ENCODE measurements around the gene SRPK1. TPM values are rescaled to one million over a fixed set of nuclear protein-coding genes. Genes with fewer than 3 reads are reported as not detected.
A peak's percentile ranks its signal among the peaks of the same experiment; 100 is the strongest.
"Not testable (repeated sequence)": the region's sequence is repeated elsewhere in the genome, so short reads cannot be mapped to it uniquely, and the experiment has no call there.

The SRPK1 gene
- 118 and 138 TPM in 2 replicates for total RNA-seq (2014; rRNA removed; shearing (Covaris generic))

DNA sequence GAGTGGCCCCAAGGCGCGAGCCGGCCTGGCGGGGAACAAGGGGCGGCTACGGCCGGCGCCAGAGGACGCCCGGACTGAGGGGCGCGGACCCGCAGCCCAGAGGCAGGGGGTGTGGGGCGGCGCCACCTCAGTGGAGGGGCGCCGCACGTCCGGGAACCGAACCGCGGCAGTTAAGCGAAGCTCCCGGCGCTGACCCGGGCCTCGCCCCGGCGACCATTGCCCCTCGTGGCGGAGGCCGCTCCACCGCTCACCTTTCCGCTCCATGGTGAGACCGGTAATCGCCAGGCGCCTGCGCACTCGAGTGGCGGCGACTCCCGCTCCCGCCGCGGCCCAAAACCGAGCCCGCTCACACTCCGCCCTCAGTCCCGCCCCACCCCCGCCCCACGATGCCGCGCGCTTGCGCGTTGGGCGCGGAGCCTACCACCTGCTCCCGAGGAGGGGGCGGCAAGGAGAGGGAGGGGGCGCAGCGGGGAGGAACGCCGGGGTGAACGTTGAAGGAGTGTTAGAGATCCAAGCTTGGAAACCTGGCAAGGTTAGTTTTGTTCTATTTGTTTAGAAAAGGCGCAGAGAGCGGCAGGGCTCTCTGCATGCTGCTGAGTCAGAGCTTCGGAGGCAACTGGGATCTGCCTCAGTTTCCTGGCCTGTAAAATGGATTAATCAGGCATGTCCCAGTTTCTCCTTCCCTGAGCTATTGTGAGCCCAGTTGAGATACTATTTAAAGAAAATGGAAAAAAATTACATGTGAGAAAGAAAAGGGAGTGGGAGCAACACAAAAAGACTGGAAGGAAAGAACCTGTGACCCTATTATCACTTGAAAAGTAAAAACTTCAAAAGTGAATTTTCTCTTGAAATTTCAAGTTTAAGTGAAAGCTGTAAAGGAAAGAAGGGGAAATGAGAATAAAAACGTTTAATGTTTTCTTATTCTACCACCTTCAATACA is at the start of gene SRPK1:
Gene SRPK1 (minus strand): TSS at position 306 of the 940 bp plus-strand sequence. CDS start 42 bp downstream, at position 264.
- peak; percentile 90 for DNase-seq (ENCODE audit: low read depth)

DNA sequence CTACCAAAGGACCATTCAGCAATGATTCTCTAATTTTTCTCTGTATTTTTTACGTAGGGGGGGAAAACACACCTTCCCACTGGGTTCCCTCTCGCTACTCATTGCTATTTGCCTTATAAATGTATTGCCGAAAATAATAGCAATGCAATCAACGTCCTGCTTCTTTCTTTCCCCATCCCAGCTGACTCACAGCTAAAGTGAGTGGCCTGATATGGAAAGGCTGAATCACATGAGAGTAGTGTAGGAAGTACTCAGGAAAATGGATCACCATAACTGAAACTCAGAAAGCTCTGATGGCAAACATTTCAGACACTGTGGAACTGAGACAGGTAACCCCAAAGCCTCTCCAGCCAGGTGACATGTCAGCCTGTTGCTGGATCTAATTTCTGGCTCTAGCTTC is 49.3 kb upstream of the SRPK1 start:
- DNase-seq (ENCODE audit: low read depth), result peak; percentile 80

DNA sequence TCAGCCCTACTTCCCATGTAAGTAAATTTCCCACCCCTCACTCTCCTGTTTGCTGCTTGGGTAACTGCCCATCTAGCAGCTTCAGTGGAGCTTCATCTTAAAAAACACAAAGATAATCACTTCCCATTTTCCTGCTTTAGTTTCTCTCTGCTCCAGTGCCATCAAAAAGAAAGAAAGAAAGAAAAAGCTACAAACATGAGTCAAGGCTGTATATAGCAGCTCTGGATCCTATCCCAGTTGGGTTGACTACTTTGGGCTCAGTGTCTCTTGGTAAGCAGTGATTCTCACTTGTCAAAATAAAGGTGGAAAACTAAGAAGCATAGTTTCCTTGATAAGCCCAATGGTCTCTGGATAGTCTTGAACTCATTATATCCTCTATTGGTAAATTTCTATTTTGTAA is 48.7 kb upstream of the SRPK1 start:
- DNase-seq (ENCODE audit: low read depth), result peak; percentile 45

DNA sequence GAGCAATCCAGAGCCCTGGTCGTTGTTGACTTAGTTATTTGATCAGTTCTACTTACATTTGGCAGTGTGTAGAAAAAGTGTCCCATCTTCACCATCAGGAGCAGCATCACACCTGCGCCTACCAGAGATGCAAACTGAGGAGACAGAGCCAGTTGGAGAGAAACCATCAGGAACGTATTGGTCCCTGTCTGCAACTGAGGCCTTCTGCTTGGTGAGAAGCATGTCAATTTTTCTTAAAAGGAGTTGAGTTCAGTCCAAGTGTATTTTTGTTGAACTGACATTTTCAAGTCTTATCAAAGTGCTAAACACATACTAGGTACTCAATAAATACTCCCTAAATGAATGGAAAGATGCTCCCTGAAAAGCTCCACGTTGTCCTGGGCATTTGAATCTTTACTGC is 47.9 kb upstream of the SRPK1 start:
- DNase-seq (ENCODE audit: low read depth), result no peak

DNA sequence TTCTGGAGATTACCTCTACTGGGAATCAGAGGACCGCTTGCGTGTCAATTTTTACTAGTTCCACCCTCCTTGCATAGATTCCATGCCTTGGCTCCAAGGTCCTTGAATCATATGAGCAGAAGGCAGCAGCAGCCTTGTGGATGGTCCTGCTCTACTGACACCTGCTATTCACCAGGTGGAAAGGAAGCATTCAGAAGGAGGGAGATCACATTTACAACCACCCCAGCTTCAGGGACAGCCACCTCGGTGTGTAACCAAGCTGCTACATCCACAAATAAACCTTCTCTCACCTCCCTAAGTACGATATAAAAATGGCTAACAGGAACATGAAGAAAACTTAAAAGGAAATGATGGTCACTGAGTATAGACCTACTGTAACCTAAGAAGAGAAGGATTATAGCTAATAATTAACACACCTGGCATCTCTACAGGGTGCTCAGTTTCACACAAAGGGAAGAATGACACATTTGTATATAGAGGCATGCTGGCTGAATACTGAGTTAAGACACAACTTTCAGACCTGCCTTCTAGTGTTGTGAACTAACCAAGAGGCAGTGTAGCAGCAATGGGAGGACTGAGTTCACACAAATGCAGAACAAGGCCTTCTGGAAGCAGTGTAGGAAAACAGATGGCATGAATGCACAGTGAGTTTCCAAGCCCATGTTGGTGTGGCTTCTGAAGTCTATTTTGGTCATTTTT is 46.3 kb upstream of the SRPK1 start:
- no peak for DNase-seq (ENCODE audit: low read depth)

DNA sequence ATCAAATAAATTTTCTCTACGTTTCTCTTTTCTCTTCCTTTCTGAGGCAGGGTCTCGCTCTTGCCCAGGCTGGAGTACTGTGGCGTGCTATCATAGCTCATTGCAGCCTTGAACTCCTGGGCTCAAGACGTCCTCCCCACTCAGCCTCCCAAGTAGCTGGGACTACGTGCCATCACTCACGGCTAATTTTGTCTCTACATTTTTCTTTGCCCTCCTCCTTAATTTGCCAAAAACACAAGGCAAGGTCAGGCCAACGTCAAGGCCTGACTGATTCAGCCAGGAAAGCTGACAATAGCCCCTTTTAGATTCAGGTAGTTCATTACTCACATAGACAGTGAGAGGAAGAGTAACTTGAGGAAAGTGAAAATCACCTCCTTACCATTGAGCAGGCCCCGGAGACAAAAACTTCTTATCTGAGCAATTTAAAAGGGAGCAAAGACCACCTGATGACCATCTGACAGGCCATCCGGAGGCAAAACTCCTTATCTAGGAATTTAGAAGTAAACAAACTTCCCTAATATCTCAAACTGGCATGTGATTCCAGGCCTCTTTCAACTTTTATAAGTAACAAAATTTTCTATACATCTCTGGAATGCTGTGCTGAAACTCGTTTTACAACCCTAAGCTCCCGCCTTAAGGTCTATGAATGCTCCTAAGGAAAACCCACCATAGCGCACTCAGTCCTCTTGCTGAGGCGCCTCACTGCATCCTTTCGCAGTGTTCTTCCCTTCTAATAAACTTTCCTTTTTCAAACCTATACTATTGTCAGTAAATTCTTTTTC is 42.1 kb upstream of the SRPK1 start:
- DNase-seq (ENCODE audit: low read depth), result no peak

DNA sequence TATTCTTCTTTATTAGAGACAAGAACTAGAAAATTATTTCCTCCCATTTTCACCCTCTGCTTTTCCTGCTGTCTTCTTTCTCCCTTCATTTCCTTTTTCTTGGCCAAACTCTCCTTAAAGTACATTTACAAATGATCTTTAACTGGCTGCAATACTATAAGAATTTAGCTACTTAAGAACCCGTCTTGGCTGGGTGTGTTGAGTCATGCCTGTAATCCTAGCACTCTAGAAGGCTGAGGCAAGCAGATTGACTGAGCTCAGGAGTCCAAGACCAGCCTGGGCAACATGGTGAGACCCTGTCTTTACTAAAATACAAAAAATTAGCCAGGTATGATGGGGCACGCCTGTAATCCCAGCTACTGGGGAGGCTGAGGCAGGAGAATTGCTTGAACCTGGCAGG is 39.3 kb upstream of the SRPK1 start:
- no peak for DNase-seq (ENCODE audit: low read depth)

DNA sequence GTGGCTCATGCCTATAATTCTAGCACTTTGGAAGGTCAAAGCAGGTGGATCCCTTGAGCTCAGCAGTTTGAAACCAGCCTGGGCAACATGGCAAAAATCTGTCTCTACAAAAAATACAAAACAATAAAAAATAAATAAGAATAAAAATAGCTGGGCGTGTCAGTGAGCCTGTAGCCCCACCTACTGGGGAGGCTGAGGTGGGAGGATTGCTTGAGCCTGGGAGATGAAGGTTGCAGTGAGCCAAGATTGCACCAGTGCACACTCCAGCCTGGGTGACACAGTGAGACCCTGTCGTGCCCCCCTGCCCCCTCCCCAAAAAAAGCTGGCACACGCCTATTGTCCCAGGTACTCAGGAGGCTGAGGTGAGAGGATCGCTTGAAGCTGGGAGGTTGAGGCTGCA is 35.1 kb upstream of the SRPK1 start:
- no peak for DNase-seq (ENCODE audit: low read depth)

DNA sequence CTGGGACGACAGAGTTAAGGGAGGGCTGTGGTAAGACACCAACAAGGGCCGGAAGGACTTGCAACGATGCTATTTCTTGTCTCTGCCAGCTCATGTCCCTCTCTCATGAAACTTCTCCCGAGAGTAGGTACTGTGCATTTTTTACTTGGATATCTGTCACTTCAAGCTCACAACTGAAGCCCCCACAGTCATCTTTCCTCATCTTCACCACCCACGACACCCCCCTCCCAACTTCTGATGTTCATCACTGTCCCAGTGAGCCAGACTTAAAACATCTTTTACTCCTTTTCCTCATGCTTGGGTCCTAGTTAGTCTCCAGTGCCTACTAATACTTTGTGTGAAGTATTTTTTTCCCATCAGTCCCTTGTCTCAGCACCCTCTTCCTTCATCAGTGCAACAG is 34.6 kb upstream of the SRPK1 start:
- no peak for DNase-seq (ENCODE audit: low read depth)

DNA sequence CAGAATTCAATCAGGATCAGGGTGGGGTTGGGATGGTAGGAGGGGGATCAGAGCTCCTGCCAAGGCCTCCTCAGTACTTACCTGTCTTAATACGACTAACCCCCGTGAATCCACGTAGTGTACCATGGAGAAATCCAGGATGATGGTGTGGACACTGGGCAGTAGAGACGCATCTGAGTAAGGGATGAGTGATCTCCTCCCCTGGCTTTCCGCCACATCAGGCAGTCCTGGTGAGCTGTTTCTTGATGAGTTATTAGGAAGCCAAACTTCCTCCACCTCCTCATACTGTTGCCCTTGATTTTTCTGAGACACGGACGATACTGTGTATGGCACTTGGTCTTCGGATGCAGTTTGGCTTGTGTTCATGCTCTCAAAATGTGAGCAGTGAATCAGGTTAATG is 34.2 kb upstream of the SRPK1 start:
- peak; percentile 75 for DNase-seq (ENCODE audit: low read depth)

DNA sequence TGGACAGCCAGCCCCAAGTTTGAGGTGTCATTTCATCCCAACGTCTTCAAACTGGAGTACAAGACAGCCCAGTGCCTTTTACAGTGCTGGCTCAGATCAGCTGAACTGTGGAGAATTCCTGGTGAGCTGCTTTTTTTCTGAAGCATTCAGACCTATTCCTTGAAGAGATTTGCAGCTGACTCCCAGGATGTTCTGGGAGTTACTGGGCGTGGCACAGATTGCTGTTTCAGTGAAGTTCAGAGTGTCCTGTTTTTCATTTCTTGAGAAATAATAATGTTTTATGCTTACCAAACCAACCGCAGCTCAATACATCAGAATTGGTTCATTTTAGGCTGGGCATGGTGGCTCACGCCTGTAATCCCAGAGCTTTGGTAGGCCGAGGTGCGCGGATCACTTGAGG is 33.4 kb upstream of the SRPK1 start:
- DNase-seq (ENCODE audit: low read depth), result no peak

DNA sequence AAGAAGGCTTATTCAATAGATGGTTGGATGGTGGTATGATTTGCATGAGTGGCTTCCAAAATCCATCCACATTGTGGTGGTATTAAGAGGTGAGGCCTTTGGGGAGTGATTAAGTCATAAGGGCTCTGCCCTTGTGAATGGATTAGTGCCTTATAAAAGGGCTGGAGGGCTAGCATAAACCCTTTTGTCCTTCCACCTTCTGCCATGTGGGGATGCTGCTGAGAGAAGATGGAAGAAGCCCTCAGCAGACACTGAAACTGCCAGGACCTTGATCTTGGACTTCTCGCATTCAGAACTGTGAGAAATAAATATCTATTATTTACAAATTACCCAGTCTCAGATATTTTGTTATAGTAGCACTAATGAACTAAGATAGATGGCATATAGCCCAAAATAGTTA is 27.8 kb upstream of the SRPK1 start:
- peak; percentile 55 for DNase-seq (ENCODE audit: low read depth)

DNA sequence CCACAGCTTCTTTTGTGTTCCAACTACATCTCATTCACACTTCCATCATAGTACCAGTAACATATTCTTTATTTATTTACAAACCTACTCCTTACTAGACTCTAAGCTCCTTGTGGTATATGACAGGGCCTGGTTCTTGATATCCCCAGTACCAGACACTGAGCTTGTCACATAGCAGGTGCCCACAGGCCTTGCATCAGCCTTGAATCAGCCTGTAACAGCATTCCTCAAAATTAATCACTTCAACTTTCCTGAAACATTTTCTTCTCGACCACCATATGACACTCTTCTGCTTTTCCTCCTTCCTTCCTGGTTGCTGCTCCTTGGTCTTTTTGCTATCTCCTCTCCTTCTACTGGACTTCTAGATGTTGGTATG is 24.7 kb upstream of the SRPK1 start:
- peak; percentile 35 for DNase-seq (ENCODE audit: low read depth)

DNA sequence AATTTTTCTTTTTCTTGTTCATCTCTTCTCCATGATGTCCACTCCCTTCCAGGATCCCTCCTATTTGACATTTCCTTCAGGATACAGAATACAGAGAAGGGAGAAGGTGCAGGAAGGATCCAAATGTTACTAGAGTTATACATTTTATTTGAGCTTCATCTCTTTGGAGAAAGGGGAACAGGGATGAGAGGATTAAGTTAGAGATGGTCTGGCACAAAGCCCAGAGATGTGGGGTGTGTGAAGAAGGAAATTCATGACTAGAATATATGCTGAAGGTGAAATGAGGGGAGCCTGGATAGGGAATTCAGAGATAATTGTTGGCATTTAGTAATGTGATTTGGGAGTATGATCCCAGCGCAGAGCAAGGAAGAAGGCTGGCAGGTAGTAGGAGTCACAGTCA is 22.5 kb upstream of the SRPK1 start:
- DNase-seq (ENCODE audit: low read depth), result no peak

DNA sequence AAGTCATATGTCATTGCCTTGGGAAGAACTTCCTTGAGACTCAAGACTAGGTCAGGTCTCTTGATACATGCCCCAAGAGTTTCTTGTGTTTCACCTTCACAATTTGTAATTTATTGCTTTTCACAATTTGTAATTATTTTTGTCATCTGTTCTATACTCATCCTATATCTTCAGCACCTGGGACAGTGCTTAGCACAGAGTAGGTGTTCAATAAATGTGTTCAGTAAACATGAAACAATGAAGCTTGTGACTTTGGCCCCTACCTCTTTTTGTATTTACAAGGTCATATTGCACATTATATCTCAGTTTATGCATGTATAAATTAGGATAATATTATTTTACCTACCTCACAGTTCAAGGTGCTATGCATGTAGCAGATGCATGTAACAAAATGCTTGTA is 21.5 kb upstream of the SRPK1 start:
- no peak for DNase-seq (ENCODE audit: low read depth)

DNA sequence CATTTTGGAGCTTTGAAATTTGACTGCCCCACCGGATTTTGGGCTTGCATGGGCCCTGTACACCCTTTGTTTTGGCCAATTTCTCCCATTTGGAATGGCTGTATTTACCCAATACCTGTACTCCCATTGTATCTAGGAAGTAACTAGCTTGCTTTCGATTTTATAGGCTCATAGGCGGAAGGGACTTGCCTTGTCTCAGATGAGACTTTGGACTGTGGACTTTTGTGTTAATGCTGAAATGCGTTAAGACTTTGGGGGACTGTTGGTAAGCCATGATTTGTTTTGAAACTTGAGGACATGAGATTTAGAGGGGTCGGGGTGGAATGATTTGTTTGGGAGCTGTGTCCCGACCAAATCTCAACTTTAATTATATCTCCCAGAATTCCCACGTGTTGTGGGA is 20.3 kb upstream of the SRPK1 start:
- not testable (repeated sequence) for DNase-seq (ENCODE audit: low read depth)

DNA sequence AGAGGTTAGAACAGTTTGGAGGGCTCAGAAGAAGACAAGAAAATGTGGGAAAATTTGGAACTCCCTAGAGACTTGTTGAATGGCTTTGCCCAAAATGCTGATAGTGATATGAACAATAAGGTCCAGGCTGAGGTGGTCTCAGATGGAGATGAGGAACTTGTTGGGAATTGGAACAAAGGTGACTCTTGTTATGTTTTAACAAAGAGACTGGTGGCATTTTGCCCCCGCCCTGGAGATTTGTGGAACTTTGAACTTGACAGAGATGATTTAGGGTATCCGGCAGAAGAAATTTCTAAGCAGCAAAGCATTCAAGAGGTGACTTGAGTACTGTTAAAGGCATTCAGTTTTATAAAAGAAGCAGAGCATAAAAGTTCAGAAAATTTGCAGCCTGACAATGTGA is 19.1 kb upstream of the SRPK1 start:
- DNase-seq (ENCODE audit: low read depth), result not testable (repeated sequence)

DNA sequence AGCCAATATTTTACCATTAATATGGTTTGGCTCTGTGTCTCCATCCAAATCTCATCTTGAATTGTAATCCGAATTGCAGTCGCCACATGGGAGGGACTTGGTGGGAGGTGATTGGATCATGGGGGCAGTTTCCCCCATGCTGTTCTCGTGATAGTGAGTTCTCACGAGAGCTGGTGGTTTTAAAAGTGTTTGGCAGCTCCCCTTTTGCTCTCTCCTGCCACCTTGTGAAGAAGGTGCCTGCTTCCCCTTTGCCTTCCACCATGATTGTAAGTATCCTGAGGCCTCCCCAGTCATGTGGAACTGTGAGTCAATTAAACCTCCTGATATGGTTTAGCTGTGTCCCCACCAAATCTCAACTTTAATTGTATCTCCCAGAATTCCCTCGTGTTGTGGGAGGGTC is 18.4 kb upstream of the SRPK1 start:
- DNase-seq (ENCODE audit: low read depth), result not testable (repeated sequence)

DNA sequence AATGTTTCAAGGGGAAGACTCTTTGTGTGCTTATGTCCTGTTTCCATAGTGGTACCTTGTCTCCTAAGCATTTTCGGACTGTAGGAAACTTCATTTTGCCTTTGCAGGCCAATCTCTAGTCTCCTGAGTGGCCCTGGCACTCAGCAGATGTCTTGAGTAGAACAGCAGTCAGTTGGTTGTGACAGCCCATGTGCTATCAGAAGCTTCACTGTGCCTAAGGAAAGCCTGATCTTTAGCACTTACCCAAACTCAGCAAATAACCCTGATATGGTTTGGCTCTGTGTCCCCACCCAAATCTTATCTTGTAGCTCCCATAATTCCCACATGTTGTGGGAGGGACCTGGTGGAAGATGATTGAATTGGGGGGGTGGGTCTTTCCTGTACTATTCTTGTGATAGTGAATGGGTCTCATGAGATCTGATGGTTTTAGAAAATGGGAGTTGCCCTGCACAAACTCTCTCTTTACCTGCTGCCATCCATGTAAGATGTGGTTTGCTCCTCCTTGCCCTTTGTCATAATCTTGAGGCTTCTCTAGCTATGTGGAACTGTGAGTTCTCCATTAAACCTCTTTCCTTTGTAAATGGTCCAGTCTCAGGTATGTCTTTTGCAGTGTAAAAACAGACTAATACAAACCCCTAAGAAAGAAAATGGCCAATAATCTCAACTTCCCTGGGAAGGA is 15.9 kb upstream of the SRPK1 start:
- DNase-seq (ENCODE audit: low read depth), result no peak

DNA sequence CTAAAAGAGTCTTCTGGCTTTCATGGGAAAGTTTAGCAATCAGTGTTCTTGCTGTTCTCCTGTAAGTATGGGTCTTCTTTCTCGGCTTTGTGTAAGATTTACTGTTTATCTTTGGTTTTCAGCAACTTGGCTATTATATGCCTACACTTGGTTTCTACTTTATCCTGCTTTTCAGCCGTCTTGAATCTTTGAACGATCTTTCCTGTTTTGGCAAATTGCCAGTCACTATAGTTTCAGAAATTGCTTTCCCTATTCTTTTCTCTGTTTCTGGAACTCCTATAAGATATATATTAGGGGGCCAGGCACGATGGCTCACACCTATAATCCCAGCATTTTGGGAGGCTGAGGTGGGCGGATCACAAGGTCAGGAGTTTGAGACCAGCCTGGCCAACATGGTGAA is 14.6 kb upstream of the SRPK1 start:
- DNase-seq (ENCODE audit: low read depth), result no peak

DNA sequence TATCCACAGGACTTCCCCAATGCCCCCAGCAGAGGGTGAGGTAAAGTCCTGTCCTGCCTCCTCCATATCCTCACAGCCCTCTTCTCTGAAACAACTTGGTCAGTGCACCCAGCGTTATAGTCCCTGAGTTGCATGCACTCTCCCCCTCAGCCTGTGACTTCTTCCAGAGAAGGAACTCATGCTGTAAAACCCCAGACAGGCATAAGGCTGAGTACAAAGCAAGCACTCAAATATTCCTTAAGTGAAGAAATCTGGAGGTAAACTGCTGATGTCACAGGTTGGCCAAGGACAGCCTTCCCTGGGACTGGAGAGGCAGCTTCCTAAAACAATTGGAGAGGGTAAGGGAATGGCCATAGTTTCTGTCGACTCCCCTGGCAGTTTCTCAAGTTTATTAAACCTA is 12.9 kb upstream of the SRPK1 start:
- DNase-seq (ENCODE audit: low read depth), result no peak

DNA sequence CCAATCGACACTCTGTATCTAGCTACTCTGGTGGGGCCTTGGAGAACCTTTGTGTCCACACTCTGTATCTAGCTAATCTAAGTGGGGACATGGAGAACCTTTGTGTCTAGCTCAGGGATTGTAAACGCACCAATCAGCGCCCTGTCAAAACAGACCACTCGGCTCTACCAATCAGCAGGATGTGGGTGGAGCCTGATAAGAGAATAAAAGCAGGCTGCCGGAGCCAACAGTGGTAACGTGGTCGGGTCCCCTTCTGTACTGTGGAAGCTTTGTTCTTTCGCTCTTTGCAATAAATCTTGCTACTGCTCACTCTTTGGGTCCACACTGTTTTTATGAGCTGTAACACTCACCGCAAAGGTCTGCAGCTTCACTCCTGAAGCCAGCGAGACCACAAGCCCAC is 11.0 kb upstream of the SRPK1 start:
- not testable (repeated sequence) for DNase-seq (ENCODE audit: low read depth)
